SK-N-SH (cell line): ENCODE measurements around the gene MAMDC2. TPM values are rescaled to one million over a fixed set of nuclear protein-coding genes. Genes with fewer than 3 reads are reported as not detected.

Experiments
- CTCF ChIA-PET: fragments of 300-600, 350-600 bp; formaldehyde crosslinking; extraction: SDS; loops from one replicate; lab custom pipeline; 2021; lab: Yijun Ruan, JAX
- POLR2A ChIA-PET: fragments of 350-600 bp; sonication (Branson Sonifier 250); formaldehyde crosslinking; extraction: SDS; loops from one replicate; lab custom pipeline; 2020; ENCODE audit warnings: antibody characterized with exemption, inconsistent platforms; lab: Yijun Ruan, JAX
- DNase-seq: peaks from one replicate; pipeline ENCODE4 v3.0.0; 2012
- H2AFZ ChIP-seq: fragments of 200-600 bp; sonication (generic); 2 replicates; pipeline ENCODE4 v1.8.1; 2016; ENCODE audit warnings: antibody characterized with exemption, mild to moderate bottlenecking, low read depth
- H3F3A ChIP-seq: fragments of 200-600 bp; sonication (generic); replicated peaks from 2 replicates; pipeline ENCODE3; 2016; ENCODE audit warnings: antibody characterized with exemption, mild to moderate bottlenecking; ENCODE audit not compliant: insufficient read depth
- H3K27ac ChIP-seq, 2 experiments: fragments of 200-500 bp in 1 of 2; fragments of 200-600 bp in 1 of 2; sonication (Bioruptor generic) in 1 of 2; sonication (generic), shearing (Covaris generic) in 1 of 2; 2 replicates each; pipeline versions ENCODE4 v1.5.1 to v1.6.1; 2014 to 2016; ENCODE audit warnings: low read depth in 2 of 2, inconsistent platforms in 1 of 2, low read length in 1 of 2, mild to moderate bottlenecking in 1 of 2, mixed read lengths in 1 of 2
- H3K27me3 ChIP-seq: fragments of 200-600 bp; sonication (generic), shearing (Covaris generic); 2 replicates; pipeline ENCODE4 v1.6.1; 2016; ENCODE audit warnings: mixed run types; ENCODE audit not compliant: insufficient read depth
- H3K36me3 ChIP-seq, 2 experiments: fragments of 200-500 bp in 1 of 2; fragments of 200-600 bp in 1 of 2; sonication (Bioruptor generic) in 1 of 2; sonication (generic) in 1 of 2; replicated peaks in 1 of 2; 2 replicates each; pipeline versions ENCODE3 to v1.5.1; 2014 to 2016; ENCODE audit warnings: low read length in 1 of 2, mild to moderate bottlenecking in 1 of 2; ENCODE audit not compliant: insufficient read depth in 2 of 2, control insufficient read depth in 1 of 2
- H3K4me1 ChIP-seq, 2 experiments: fragments of 200-500 bp in 1 of 2; fragments of 200-600 bp in 1 of 2; sonication (Bioruptor generic) in 1 of 2; sonication (generic), shearing (Covaris generic) in 1 of 2; 2 replicates each; pipeline versions ENCODE4 v1.5.1 to v1.6.1; 2014 to 2016; ENCODE audit warnings: low read depth in 1 of 2, low read length in 1 of 2, mixed run types in 1 of 2; ENCODE audit not compliant: insufficient read depth in 2 of 2, control insufficient read depth in 1 of 2
- H3K4me2 ChIP-seq: fragments of 200-600 bp; sonication (generic), shearing (Covaris generic); 2 replicates; pipeline ENCODE4 v1.6.1; 2017; ENCODE audit warnings: mixed run types
- H3K4me3 ChIP-seq, 2 experiments: fragments of 200-500 bp in 1 of 2; fragments of 200-600 bp in 1 of 2; sonication (Bioruptor generic) in 1 of 2; sonication (generic), shearing (Covaris generic) in 1 of 2; 2 replicates each; pipeline versions ENCODE4 v1.5.1 to v1.8.1; 2014 to 2016; ENCODE audit warnings: low read depth in 2 of 2, inconsistent platforms in 1 of 2, low read length in 1 of 2, mild to moderate bottlenecking in 1 of 2, mixed read lengths in 1 of 2, moderate library complexity in 1 of 2
- H3K79me2 ChIP-seq: fragments of 200-600 bp; sonication (generic); 2 replicates; pipeline ENCODE4 v1.8.1; 2017; ENCODE audit warnings: mild to moderate bottlenecking; ENCODE audit not compliant: insufficient read depth
- H3K9ac ChIP-seq: fragments of 200-600 bp; sonication (generic); 2 replicates; pipeline ENCODE4 v1.6.1; 2017; ENCODE audit warnings: mixed run types
- H3K9me2 ChIP-seq: fragments of 200-600 bp; sonication (generic); 2 replicates; pipeline ENCODE4 v1.6.1; 2017; ENCODE audit warnings: mixed run types
- H3K9me3 ChIP-seq: fragments of 200-600 bp; sonication (generic); 2 replicates; pipeline ENCODE4 v1.6.1; 2017; ENCODE audit warnings: mixed run types, mild to moderate bottlenecking, moderate library complexity
- H4K20me1 ChIP-seq: fragments of 200-600 bp; sonication (generic); 2 replicates; pipeline ENCODE4 v1.6.1; 2017; ENCODE audit warnings: mild to moderate bottlenecking, mixed run types; ENCODE audit not compliant: insufficient read depth
- CTCF ChIP-seq: fragments of 200-600 bp; sonication (generic); IDR thresholded peaks from 2 replicates; pipeline ENCODE4 v1.6.1; 2017; ENCODE audit warnings: antibody characterized with exemption, mild to moderate bottlenecking, moderate library complexity
- ELF1 ChIP-seq: IDR thresholded peaks from 2 replicates; pipeline ENCODE4 v1.4.0; 2012
- GATA2 ChIP-seq: sonication (generic); formaldehyde crosslinking; IDR thresholded peaks from 2 replicates; pipeline ENCODE4 v1.5.0; 2020; ENCODE audit warnings: mild to moderate bottlenecking, missing genetic modification reagents
- NRF1 ChIP-seq: IDR thresholded peaks from 2 replicates; pipeline ENCODE4 v1.6.1; 2012; ENCODE audit warnings: low read depth, mild to moderate bottlenecking, low read length
- POLR2AphosphoS5 ChIP-seq: IDR thresholded peaks from 2 replicates; pipeline ENCODE4 v1.6.1; 2012; ENCODE audit warnings: low read depth, low read length
- RCOR1 ChIP-seq: fragments of 150-350 bp; IDR thresholded peaks from 2 replicates; pipeline ENCODE4 v1.6.1; 2017; ENCODE audit warnings: antibody characterized with exemption, low read length
- TAF1 ChIP-seq: IDR thresholded peaks from 2 replicates; pipeline ENCODE4 v1.6.1; 2012; ENCODE audit warnings: low read depth, mild to moderate bottlenecking, low read length, moderate library complexity, borderline replicate concordance
- WGBS: methylation state at CpG from one replicate; pipeline ENCODE4 v1.1.6; 2017; ENCODE audit warnings: low lambda C conversion rate; 5-methylcytosine and 5-hydroxymethylcytosine counted together
- polyA plus RNA-seq, 3 experiments: library from polyadenylated mRNA; depleted of rRNA; stranded (reverse); fragments of >200 nt; gene quantifications; 2 replicates each; pipeline ENCODE4 v1.2.3, GENCODE V29; 2012
- TF ChIP-seq, protein P1 (sequence below): IDR thresholded peaks from 2 replicates; pipeline ENCODE4 v1.4.0; 2012; ENCODE audit warnings: low read depth, borderline replicate concordance
- TF ChIP-seq, protein P2 (sequence below): fragments of 150-350 bp; IDR thresholded peaks from 2 replicates; pipeline ENCODE4 v1.6.1; 2016; ENCODE audit warnings: mild to moderate bottlenecking, low read depth, low read length

Gene MAMDC2
- polyA plus RNA-seq, 1 of the 3 experiments (the other 2 are of a cell fraction), result not detected

DNA sequence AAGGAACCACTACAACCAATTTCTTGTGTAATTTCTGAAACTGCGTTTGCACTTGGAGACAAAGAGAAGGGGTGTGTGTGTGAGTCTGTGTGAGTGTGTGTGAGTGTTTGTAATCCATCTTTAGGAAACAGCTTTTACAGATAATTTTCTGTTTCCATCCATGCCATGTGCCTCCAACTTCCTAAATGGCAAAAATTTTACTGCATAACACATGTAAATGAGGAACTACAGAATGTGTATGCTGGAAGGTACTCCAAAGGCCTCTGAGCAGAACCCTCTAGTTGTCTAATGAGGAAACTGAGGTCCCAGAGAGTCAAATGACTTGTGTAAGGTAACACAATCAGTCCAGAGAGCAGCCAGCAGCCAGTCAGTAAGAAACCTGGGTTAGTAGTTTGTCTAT, 20.8 kb downstream of the MAMDC2 start:
- Histone ChIP-seq H3K79me2 (no peaks in the 10 kb centered on the region), H3K4me1 (no peaks in the 10 kb centered on the region), H3K27me3 (no peaks in the 10 kb centered on the region), H3K4me3 (no peak overlapping the region), H2AFZ (no peak overlapping the region), H4K20me1 (no peaks in the 10 kb centered on the region), H3K9ac (no peak overlapping the region), H3K9me2 (no peaks in the 10 kb centered on the region), H3K4me2 (no peak overlapping the region), H3K36me3 (no peaks in the 10 kb centered on the region), H3F3A (no peaks in the 10 kb centered on the region), H3K27ac (no peak overlapping the region), H3K9me3 (no peaks in the 10 kb centered on the region)
- ChIA-PET CTCF (no interaction called here), POLR2A (interaction anchor here (0.6 kb wide), 1 partner anchor 1048 kb away, joined by 3 read pairs; no protein-coding TSS in a partner anchor)
- 67% methylated on average over 1 of the region's 1 CpG for WGBS
- no peak for DNase-seq
- TF ChIP-seq RCOR1 (no peak), CTCF (no peak), NRF1 (no peak), POLR2AphosphoS5 (no peak), ELF1 (no peak), TAF1 (no peak), GATA2 (CRISPR knock-in tag) (no peak)
- TF ChIP-seq, protein P1, sequence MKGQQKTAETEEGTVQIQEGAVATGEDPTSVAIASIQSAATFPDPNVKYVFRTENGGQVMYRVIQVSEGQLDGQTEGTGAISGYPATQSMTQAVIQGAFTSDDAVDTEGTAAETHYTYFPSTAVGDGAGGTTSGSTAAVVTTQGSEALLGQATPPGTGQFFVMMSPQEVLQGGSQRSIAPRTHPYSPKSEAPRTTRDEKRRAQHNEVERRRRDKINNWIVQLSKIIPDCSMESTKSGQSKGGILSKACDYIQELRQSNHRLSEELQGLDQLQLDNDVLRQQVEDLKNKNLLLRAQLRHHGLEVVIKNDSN, result no peak
- TF ChIP-seq, protein P2, sequence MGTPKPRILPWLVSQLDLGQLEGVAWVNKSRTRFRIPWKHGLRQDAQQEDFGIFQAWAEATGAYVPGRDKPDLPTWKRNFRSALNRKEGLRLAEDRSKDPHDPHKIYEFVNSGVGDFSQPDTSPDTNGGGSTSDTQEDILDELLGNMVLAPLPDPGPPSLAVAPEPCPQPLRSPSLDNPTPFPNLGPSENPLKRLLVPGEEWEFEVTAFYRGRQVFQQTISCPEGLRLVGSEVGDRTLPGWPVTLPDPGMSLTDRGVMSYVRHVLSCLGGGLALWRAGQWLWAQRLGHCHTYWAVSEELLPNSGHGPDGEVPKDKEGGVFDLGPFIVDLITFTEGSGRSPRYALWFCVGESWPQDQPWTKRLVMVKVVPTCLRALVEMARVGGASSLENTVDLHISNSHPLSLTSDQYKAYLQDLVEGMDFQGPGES, result no peak

- H3K27ac ChIP-seq, result no peak overlapping the region
- H3K4me1 ChIP-seq, result no peaks in the 10 kb centered on the region
- no peak overlapping the region for H3K9ac ChIP-seq
- TF ChIP-seq, protein P1, result no peak
- POLR2A ChIA-PET, result no interaction called here
- CTCF ChIA-PET, result no interaction called here
- no peak for DNase-seq
- no peaks in the 10 kb centered on the region for H3F3A ChIP-seq
- no peaks in the 10 kb centered on the region for H3K9me3 ChIP-seq
- no peaks in the 10 kb centered on the region for H4K20me1 ChIP-seq
- 24% methylated on average over 2 of the region's 2 CpGs for WGBS
- H3K9me2 ChIP-seq, result no peaks in the 10 kb centered on the region
- no peak overlapping the region for H3K4me2 ChIP-seq
- no peak overlapping the region for H2AFZ ChIP-seq
- H3K79me2 ChIP-seq, result no peaks in the 10 kb centered on the region
- H3K4me3 ChIP-seq, result no peak overlapping the region
- H3K36me3 ChIP-seq, result no peaks in the 10 kb centered on the region
- no peaks in the 10 kb centered on the region for H3K27me3 ChIP-seq
Observed at GRCh38 chr9:70065572-70065971, 21.9 kb downstream of the MAMDC2 start.
